IgD-negative memory B cell (primary cell): ENCODE measurements around the gene CENPN. TPM values are rescaled to one million over a fixed set of nuclear protein-coding genes. Genes with fewer than 3 reads are reported as not detected.

ENCODE experiments used
- H3K27ac Mint-ChIP-seq, 3 donors: one replicate each; pipeline ENCODE4 v1.8.0; 2020 to 2022; ENCODE audit warnings: mild to moderate bottlenecking in 3 of 3, mixed read lengths in 3 of 3, moderate library complexity in 1 of 3
- H3K27me3 Mint-ChIP-seq: one replicate; pipeline ENCODE4 v1.8.0; 2021; ENCODE audit warnings: mixed read lengths
- H3K36me3 Mint-ChIP-seq: one replicate; pipeline ENCODE4 v1.8.0; 2020; ENCODE audit warnings: mild to moderate bottlenecking, mixed read lengths
- H3K4me1 Mint-ChIP-seq, 3 donors: one replicate each; pipeline ENCODE4 v1.8.0; 2020 to 2022; ENCODE audit warnings: mixed read lengths in 3 of 3, mild to moderate bottlenecking in 1 of 3
- H3K4me3 Mint-ChIP-seq, 4 donors: one replicate each; pipeline ENCODE4 v1.8.0; 2020 to 2022; ENCODE audit warnings: mild to moderate bottlenecking in 4 of 4, mixed read lengths in 4 of 4, moderate library complexity in 3 of 4
- H3K9me3 Mint-ChIP-seq, 3 donors: one replicate each; pipeline ENCODE4 v1.8.0; 2020 to 2021; ENCODE audit warnings: mixed read lengths in 3 of 3, mild to moderate bottlenecking in 1 of 3
- polyA plus RNA-seq: library from polyadenylated mRNA; unstranded; fragments of 300-500 nt; fragmentation: Illumina TruSeq; gene quantifications from one replicate; pipeline ENCODE4 v1.2.3, GENCODE V29; 2021

The CENPN gene
- polyA plus RNA-seq, 1 donor from 2014 or later: 7.8 TPM

- no peak overlapping the region for H3K27ac Mint-ChIP-seq
- H3K4me1 Mint-ChIP-seq: peaks cover 0 to 3% (median 0%) of the 10 kb centered on the region in 3 donors
- no peaks in the 10 kb centered on the region for H3K27me3 Mint-ChIP-seq
Observed at GRCh38 chr16:80984124-80984892, 22.7 kb upstream of the CENPN start.

GRCh38 chr16:80985611-80986010, 21.4 kb upstream of the CENPN start:
- no peak overlapping the region for H3K27ac Mint-ChIP-seq
- no peaks in the 10 kb centered on the region for H3K27me3 Mint-ChIP-seq
- no peaks in the 10 kb centered on the region for H3K9me3 Mint-ChIP-seq
- peaks cover 0 to 3% (median 0%) of the 10 kb centered on the region in 3 donors for H3K4me1 Mint-ChIP-seq
- H3K4me3 Mint-ChIP-seq: no peak overlapping the region
- H3K36me3 Mint-ChIP-seq: peaks cover 4% of the 10 kb centered on the region

More at GRCh38 chr16:80984124-80984892, 22.7 kb upstream of the CENPN start:
- Mint-ChIP-seq H3K9me3 (no peaks in the 10 kb centered on the region), H3K36me3 (peaks cover 4% of the 10 kb centered on the region), H3K4me3 (no peak overlapping the region)

DNA sequence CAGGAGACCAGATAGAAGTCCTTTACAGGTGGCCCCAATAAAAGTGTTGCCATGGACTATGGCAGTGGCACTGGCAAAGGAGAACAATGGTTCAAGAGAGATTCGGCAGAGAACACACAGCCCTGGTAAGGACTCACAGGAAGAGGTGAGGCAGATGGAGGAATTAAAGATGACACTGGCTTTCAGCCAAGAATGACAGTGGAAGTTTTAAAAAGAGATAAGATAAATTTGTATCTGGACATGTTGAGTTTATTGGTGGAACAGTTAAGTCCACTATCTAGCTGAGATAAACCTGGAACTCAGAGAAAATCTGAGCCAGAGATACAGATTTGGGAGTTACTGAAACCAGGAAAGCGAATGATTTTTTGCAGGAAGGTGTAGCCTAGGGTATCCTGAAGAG, 20.5 kb upstream of the CENPN start:
- H3K4me3 Mint-ChIP-seq: no peak overlapping the region
- H3K36me3 Mint-ChIP-seq: peaks cover 7% of the 10 kb centered on the region
- H3K27me3 Mint-ChIP-seq: no peaks in the 10 kb centered on the region
- no peaks in the 10 kb centered on the region for H3K9me3 Mint-ChIP-seq
- H3K27ac Mint-ChIP-seq: peak overlapping the region in 2 of 3 donors; percentile 36 to 38
- H3K4me1 Mint-ChIP-seq: peaks cover 0 to 3% (median 0%) of the 10 kb centered on the region in 3 donors

- Mint-ChIP-seq H3K36me3 (peaks cover 7% of the 10 kb centered on the region), H3K27ac (no peak overlapping the region), H3K4me1 (peaks cover 0 to 6% (median 0%) of the 10 kb centered on the region in 3 donors), H3K9me3 (no peaks in the 10 kb centered on the region), H3K4me3 (no peak overlapping the region), H3K27me3 (no peaks in the 10 kb centered on the region)
Observed at GRCh38 chr16:80988756-80989155, 18.3 kb upstream of the CENPN start.

GRCh38 chr16:80989801-80990200, 17.2 kb upstream of the CENPN start:
- no peak overlapping the region for H3K27ac Mint-ChIP-seq
- no peaks in the 10 kb centered on the region for H3K9me3 Mint-ChIP-seq
- H3K4me1 Mint-ChIP-seq: peaks cover 0 to 5% (median 4%) of the 10 kb centered on the region in 3 donors
- H3K27me3 Mint-ChIP-seq: no peaks in the 10 kb centered on the region
- no peak overlapping the region for H3K4me3 Mint-ChIP-seq
- H3K36me3 Mint-ChIP-seq: peaks cover 7% of the 10 kb centered on the region

DNA sequence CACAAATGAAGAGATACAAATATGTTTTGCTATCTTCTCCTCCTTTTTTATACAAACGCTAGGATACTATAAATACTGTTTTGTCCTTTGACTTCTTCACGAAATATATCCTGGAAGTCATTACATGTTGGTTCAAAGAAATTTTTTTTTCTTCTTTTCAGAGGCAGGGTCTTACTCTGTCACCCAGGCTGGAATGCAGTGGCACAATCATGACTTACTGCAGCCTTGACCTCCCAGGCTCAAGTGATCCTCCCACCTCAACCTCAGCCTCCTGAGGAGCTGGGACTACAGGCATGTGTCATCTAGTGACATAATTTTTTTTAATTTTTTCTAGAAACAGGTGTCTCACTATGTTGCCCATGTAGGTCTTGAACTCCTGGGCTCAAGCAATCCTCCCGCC, 16.4 kb upstream of the CENPN start:
- Mint-ChIP-seq H3K4me3 (no peak overlapping the region), H3K4me1 (peaks cover 0 to 5% (median 4%) of the 10 kb centered on the region in 3 donors), H3K36me3 (peaks cover 7% of the 10 kb centered on the region), H3K27me3 (no peaks in the 10 kb centered on the region), H3K9me3 (no peaks in the 10 kb centered on the region), H3K27ac (peak overlapping the region in 1 of 3 donors; percentile 58)

- H3K27ac Mint-ChIP-seq: no peak overlapping the region
- H3K36me3 Mint-ChIP-seq: peaks cover 7% of the 10 kb centered on the region
- H3K4me3 Mint-ChIP-seq: no peak overlapping the region
- H3K9me3 Mint-ChIP-seq: no peaks in the 10 kb centered on the region
- H3K4me1 Mint-ChIP-seq: peaks cover 0 to 5% (median 4%) of the 10 kb centered on the region in 3 donors
- H3K27me3 Mint-ChIP-seq: no peaks in the 10 kb centered on the region
Observed at GRCh38 chr16:80990978-80991377, 16.0 kb upstream of the CENPN start.

GRCh38 chr16:80991792-80992430, 15.1 kb upstream of the CENPN start:
- H3K27ac Mint-ChIP-seq: no peak overlapping the region
- no peak overlapping the region for H3K4me3 Mint-ChIP-seq
- H3K4me1 Mint-ChIP-seq: peaks cover 3 to 9% (median 8%) of the 10 kb centered on the region in 3 donors
- H3K27me3 Mint-ChIP-seq: no peaks in the 10 kb centered on the region
- no peaks in the 10 kb centered on the region for H3K9me3 Mint-ChIP-seq
- peaks cover 4% of the 10 kb centered on the region for H3K36me3 Mint-ChIP-seq

DNA sequence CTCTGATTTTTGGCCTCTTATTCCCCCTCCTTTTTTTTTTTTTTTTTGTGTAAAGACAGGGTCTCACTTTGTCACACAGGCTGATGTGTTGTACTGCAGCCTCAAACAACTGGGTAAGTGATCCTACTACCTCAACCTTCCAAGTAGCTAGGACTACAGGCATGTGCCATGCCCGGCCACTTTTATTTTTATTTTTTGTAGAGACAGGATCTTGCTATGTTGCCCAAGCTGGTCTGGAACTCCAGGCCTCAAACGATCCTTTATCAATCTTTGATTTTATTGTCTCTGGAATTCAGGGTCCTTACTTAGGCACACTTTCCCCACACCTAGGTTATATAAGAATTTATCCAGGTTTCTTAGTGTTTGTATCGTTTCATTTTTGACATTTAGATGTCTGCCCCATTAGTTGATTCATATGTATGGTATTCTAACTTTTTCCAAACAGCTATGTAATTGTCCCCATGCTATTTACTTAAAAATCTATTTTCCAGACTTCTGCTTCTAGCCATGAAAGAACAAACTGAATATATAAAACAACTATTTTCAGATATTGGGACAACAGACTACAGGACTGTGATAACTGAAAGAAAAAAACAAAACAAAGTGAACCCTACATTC, 14.2 kb upstream of the CENPN start:
- peak overlapping the region in 1 of 3 donors; percentile 7 for H3K27ac Mint-ChIP-seq
- H3K4me3 Mint-ChIP-seq: no peak overlapping the region
- H3K36me3 Mint-ChIP-seq: peaks cover 3% of the 10 kb centered on the region
- peaks cover 11 to 15% (median 14%) of the 10 kb centered on the region in 3 donors for H3K4me1 Mint-ChIP-seq
- no peaks in the 10 kb centered on the region for H3K27me3 Mint-ChIP-seq
- no peaks in the 10 kb centered on the region for H3K9me3 Mint-ChIP-seq

GRCh38 chr16:80993307-80993706, 13.7 kb upstream of the CENPN start:
- peaks cover 3% of the 10 kb centered on the region for H3K36me3 Mint-ChIP-seq
- H3K27ac Mint-ChIP-seq: peak overlapping the region in 1 of 3 donors; percentile 7
- H3K9me3 Mint-ChIP-seq: no peaks in the 10 kb centered on the region
- peaks cover 15 to 20% (median 16%) of the 10 kb centered on the region in 3 donors for H3K4me1 Mint-ChIP-seq
- H3K4me3 Mint-ChIP-seq: no peak overlapping the region
- H3K27me3 Mint-ChIP-seq: no peaks in the 10 kb centered on the region

GRCh38 chr16:80993834-80994233, 13.2 kb upstream of the CENPN start:
- Mint-ChIP-seq H3K27me3 (no peaks in the 10 kb centered on the region), H3K4me3 (no peak overlapping the region), H3K9me3 (no peaks in the 10 kb centered on the region), H3K27ac (no peak overlapping the region), H3K36me3 (peaks cover 3% of the 10 kb centered on the region), H3K4me1 (peaks cover 17 to 21% (median 21%) of the 10 kb centered on the region in 3 donors)

- Mint-ChIP-seq H3K27me3 (no peaks in the 10 kb centered on the region), H3K4me3 (peak overlapping the region in 1 of 4 donors; percentile 17), H3K9me3 (no peaks in the 10 kb centered on the region), H3K36me3 (peaks cover 3% of the 10 kb centered on the region), H3K27ac (no peak overlapping the region), H3K4me1 (peaks cover 20 to 27% (median 27%) of the 10 kb centered on the region in 3 donors)
Observed at GRCh38 chr16:80994451-80994850, 12.6 kb upstream of the CENPN start.

DNA sequence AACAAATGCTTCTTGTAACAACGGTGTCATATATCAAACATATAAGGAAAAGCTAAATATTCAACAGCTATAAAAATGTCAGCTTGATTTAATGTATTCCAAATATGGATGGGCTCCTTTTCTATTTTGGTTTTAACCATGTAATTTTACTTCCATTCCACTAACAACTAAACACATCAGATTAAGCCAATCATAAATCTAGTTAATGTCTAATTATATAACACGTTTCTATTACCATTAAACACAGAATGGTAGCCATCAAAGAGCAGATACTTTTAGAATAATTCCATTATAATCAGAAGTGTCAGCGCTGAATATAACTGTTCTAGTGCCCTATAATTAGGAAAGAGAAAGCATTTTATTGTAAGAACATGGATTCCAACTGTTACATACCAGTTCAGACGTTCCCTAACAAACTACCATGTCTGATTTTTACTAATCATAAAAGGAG, 10.3 kb upstream of the CENPN start:
- no peaks in the 10 kb centered on the region for H3K9me3 Mint-ChIP-seq
- peak overlapping the region; percentile 78 to 96 (median 90) for H3K4me3 Mint-ChIP-seq
- H3K36me3 Mint-ChIP-seq: no peaks in the 10 kb centered on the region
- H3K27ac Mint-ChIP-seq: peak overlapping the region; percentile 18 to 85 (median 72)
- peaks cover 22 to 34% (median 32%) of the 10 kb centered on the region in 3 donors for H3K4me1 Mint-ChIP-seq
- H3K27me3 Mint-ChIP-seq: no peaks in the 10 kb centered on the region

DNA sequence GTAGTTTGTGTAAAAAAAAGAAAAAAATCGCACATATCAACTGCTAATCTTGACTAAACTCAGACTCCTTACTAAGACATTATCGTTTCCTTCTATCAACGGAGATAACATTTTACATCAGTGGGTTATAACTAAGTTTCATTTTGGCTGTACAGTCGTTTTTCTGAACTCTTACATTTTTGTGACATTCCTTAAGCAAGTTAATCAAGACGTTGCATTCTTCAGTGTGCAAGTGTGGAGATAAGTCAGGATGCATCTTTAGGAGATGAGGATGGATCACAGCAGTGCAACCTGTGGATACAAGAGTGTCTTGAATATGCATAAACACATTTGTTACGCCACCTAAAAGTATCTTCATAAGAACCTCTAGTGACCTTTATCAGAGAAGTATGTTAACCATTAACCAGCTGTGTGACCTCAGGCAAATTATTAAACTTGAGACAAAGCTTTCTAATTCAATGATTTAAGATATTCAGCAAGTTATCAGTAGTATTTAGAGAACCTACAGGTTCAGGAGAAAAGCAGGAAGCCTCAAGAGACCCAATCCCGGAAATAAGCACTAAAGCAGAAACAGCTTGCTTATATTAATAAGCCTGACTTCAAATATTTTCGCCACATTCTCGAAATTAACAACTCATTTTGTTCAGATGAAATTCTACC, 9.7 kb upstream of the CENPN start:
- Mint-ChIP-seq H3K36me3 (no peaks in the 10 kb centered on the region), H3K4me3 (peak overlapping the region; percentile 78 to 96 (median 90)), H3K27ac (peak overlapping the region; percentile 18 to 85 (median 72)), H3K4me1 (peaks cover 22 to 34% (median 32%) of the 10 kb centered on the region in 3 donors), H3K27me3 (no peaks in the 10 kb centered on the region), H3K9me3 (no peaks in the 10 kb centered on the region)
